ENCODE results near the gene PRKCB. TPM values are rescaled to one million over a fixed set of nuclear protein-coding genes. Genes with fewer than 3 reads are reported as not detected.

The PRKCB gene
- polyA plus RNA-seq, 2 of the 4 experiments (the other 2 are of a cell fraction) = 0.09 to 0.22 TPM

DNA sequence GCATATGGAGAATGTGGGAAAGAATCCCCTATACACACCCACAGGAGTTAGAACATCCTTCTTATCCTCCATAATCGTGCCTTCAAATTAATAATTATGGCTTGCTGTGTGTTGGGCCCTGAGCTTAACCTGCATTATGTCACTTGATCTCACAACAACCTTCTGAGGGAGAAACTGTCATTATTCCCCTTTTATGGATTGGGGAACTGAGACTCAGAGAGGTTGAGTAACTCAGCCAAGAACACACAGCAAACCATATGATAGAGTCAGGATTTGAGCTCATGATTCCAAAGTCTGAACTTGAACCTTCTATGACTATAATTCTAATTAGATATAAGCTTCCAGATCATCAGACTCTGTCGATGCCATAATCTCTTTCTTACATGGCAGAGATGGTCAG, 306.1 kb downstream of the PRKCB start:
- H3K4me2 ChIP-seq = no peak overlapping the region
- no peak for ATAC-seq
- H3K9me3 ChIP-seq = no peaks in the 10 kb centered on the region
- ChIA-PET CTCF (interaction anchor here (0.9 to 1.2 kb wide), 2 partner anchors 71 to 111 kb away, joined by 3 read pairs; no protein-coding TSS in a partner anchor), POLR2A (no interaction called here)
- no peak overlapping the region for H3K27ac ChIP-seq
- 6% methylated on average over 2 of the region's 2 CpGs for WGBS (ENCODE audit: missing lambda C conversion rate)
- TF ChIP-seq ZSCAN20 (CRISPR knock-in tag; IDR thresholded peaks at IDR 0.05) (no peak), EHF (CRISPR knock-in tag; IDR thresholded peaks at IDR 0.05) (no peak), E2F6 (IDR thresholded peaks at IDR 0.05; ENCODE audit: borderline replicate concordance, low read depth) (no peak), POLR2A (IDR thresholded peaks at IDR 0.05; ENCODE audit: low read length) (no peak), NPAS2 (CRISPR knock-in tag; IDR thresholded peaks at IDR 0.05; ENCODE audit: borderline replicate concordance) (no peak), NR3C1 (IDR thresholded peaks at IDR 0.05) (no peak), TP53 (CRISPR knock-in tag; IDR thresholded peaks at IDR 0.05) (no peak), HEYL (CRISPR knock-in tag; IDR thresholded peaks at IDR 0.05) (no peak), SREBF2 (IDR thresholded peaks at IDR 0.05) (no peak), RNF2 (IDR thresholded peaks at IDR 0.05; ENCODE audit: borderline replicate concordance, low read depth) (no peak), EHMT2 (IDR thresholded peaks at IDR 0.05; ENCODE audit: low read depth) (no peak), RAD21 (conservative IDR thresholded peaks at IDR 0.05 in 1 of 2, IDR thresholded peaks at IDR 0.05 in 1 of 2) (no peak), FOXS1 (CRISPR knock-in tag; IDR thresholded peaks at IDR 0.05) (no peak)
- FAIRE-seq = no peak
- no peak for DNase-seq (ENCODE audit: low read depth in 1 of 2, low spot score in 1 of 2)
- no peak overlapping the region for H3K4me3 ChIP-seq
- H3K4me1 ChIP-seq = no peaks in the 10 kb centered on the region

DNA sequence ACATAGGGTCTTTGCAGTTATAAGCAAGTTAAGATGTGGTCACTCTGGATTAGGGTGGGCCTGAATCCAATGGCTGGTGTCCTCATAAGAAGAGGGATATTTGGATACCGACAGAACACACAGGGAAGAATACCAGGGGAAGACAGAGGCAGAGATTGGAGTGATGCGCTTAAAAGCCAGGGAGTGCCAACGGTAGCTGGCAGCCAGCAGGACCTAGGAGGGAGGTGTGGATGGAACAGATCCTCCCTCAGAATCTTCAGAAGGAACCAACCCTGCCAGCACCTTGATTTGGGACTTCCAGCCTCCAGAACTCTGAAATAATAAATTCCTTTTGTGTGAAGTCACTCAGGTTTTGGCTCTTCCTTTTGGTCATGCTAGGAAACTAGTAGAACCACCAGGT, 310.1 kb downstream of the PRKCB start:
- no peaks in the 10 kb centered on the region for H3K9me3 ChIP-seq
- CTCF ChIA-PET = no interaction called here
- no peak overlapping the region for H3K27ac ChIP-seq
- WGBS (ENCODE audit: missing lambda C conversion rate) = 42% methylated on average over 3 of the region's 3 CpGs
- no peak overlapping the region for H3K4me2 ChIP-seq
- DNase-seq (ENCODE audit: low read depth in 1 of 2, low spot score in 1 of 2) = no peak
- ATAC-seq = no peak
- no peaks in the 10 kb centered on the region for H3K4me1 ChIP-seq
- no peak for FAIRE-seq
- POLR2A ChIA-PET = interaction anchor here (0.5 kb wide), 1 partner anchor 21 kb away, joined by 3 read pairs; no protein-coding TSS in a partner anchor
- TF ChIP-seq, protein P1, sequence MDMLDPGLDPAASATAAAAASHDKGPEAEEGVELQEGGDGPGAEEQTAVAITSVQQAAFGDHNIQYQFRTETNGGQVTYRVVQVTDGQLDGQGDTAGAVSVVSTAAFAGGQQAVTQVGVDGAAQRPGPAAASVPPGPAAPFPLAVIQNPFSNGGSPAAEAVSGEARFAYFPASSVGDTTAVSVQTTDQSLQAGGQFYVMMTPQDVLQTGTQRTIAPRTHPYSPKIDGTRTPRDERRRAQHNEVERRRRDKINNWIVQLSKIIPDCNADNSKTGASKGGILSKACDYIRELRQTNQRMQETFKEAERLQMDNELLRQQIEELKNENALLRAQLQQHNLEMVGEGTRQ (IDR thresholded peaks at IDR 0.05) = no peak
- no peak for TF ChIP-seq CHD4 (IDR thresholded peaks at IDR 0.05; ENCODE audit: borderline replicate concordance)
- no peak for TF ChIP-seq EP300 (IDR thresholded peaks at IDR 0.05)
- TF ChIP-seq ZNF302 (CRISPR knock-in tag; IDR thresholded peaks at IDR 0.05) = no peak
- TF ChIP-seq RNF2 (IDR thresholded peaks at IDR 0.05; ENCODE audit: borderline replicate concordance, low read depth) = no peak
- H3K4me3 ChIP-seq = no peak overlapping the region

DNA sequence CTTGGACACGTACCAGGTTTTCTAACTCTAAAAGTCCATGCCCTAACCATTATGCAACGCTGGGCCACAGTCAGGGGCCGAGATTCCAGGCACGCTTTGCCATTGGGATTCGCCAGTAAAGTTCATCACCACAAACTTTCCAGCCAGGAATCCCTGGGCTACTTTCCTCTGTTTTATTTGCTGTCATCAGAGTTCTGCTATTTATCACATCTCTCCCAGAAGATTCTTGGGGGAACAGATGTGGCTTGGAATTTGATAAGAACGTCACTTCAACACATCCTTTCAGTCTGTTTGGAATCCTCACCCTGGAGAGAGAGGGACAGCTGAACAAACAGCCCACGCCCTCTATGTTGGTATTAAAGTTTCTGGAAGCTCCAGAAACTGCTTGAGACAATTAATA, 310.7 kb downstream of the PRKCB start:
- Histone ChIP-seq H3K4me3 (no peak overlapping the region), H3K4me1 (no peaks in the 10 kb centered on the region), H3K4me2 (no peak overlapping the region), H3K27ac (no peak overlapping the region), H3K9me3 (no peaks in the 10 kb centered on the region)
- ATAC-seq (no peak), DNase-seq (ENCODE audit: low read depth in 1 of 2, low spot score in 1 of 2) (no peak), FAIRE-seq (no peak)
- no peak for TF ChIP-seq HOXB5 (CRISPR knock-in tag; IDR thresholded peaks at IDR 0.05)
- TF ChIP-seq HOXA7 (CRISPR knock-in tag; IDR thresholded peaks at IDR 0.05) = no peak
- TF ChIP-seq EHMT2 (IDR thresholded peaks at IDR 0.05; ENCODE audit: low read depth) = no peak
- no peak for TF ChIP-seq POLR2A (IDR thresholded peaks at IDR 0.05; ENCODE audit: low read length)
- no peak for TF ChIP-seq EHF (CRISPR knock-in tag; IDR thresholded peaks at IDR 0.05)
- TF ChIP-seq HOXB13 (CRISPR knock-in tag; IDR thresholded peaks at IDR 0.05; ENCODE audit: low read depth) = no peak
- TF ChIP-seq FOXS1 (CRISPR knock-in tag; IDR thresholded peaks at IDR 0.05) = no peak
- no peak for TF ChIP-seq KDM5A (IDR thresholded peaks at IDR 0.05)
- no peak for TF ChIP-seq MAZ (IDR thresholded peaks at IDR 0.05; ENCODE audit: borderline replicate concordance, low read depth, low read length)
- no peak for TF ChIP-seq HEYL (CRISPR knock-in tag; IDR thresholded peaks at IDR 0.05)
- TF ChIP-seq, protein P1 (IDR thresholded peaks at IDR 0.05) = no peak
- CTCF ChIA-PET = interaction anchor here (1.6 kb wide), 1 partner anchor 107 kb away, joined by 5 read pairs; no protein-coding TSS in a partner anchor
- POLR2A ChIA-PET = no interaction called here
- WGBS (ENCODE audit: missing lambda C conversion rate) = 1% methylated on average over 7 of the region's 7 CpGs

Measured in A549 (cell line).